ENCODE results near the gene DYNC1I1.

The DYNC1I1 gene

GRCh38 chr7:95951531-95951930, 179.2 kb downstream of the DYNC1I1 start:
- no peaks in the 10 kb centered on the region for H4K20me1 ChIP-seq
- H3K27ac ChIP-seq = no peak overlapping the region
- no peaks in the 10 kb centered on the region for H3K27me3 ChIP-seq
- H3K9ac ChIP-seq = no peak overlapping the region
- no peak overlapping the region for H3K4me3 ChIP-seq
- H3K4me2 ChIP-seq = no peak overlapping the region
- no peaks in the 10 kb centered on the region for H3K36me3 ChIP-seq
- TF ChIP-seq Cebpa-rat (IDR thresholded peaks at IDR 0.05) = no peak
- H3K4me1 ChIP-seq = no peaks in the 10 kb centered on the region
- no peaks in the 10 kb centered on the region for H3K9me3 ChIP-seq

GRCh38 chr7:95951997-95952795, 179.8 kb downstream of the DYNC1I1 start:
- Histone ChIP-seq H3K4me3 (no peak overlapping the region), H3K36me3 (no peaks in the 10 kb centered on the region), H3K27me3 (no peaks in the 10 kb centered on the region), H3K4me1 (no peaks in the 10 kb centered on the region), H3K27ac (no peak overlapping the region), H3K9me3 (no peaks in the 10 kb centered on the region), H3K4me2 (no peak overlapping the region), H3K9ac (no peak overlapping the region), H4K20me1 (no peaks in the 10 kb centered on the region)
- no peak for TF ChIP-seq Cebpa-rat (IDR thresholded peaks at IDR 0.05)

GRCh38 chr7:95952851-95953250, 180.5 kb downstream of the DYNC1I1 start:
- Histone ChIP-seq H3K9ac (no peak overlapping the region), H3K9me3 (no peaks in the 10 kb centered on the region), H3K4me1 (no peaks in the 10 kb centered on the region), H4K20me1 (no peaks in the 10 kb centered on the region), H3K27me3 (no peaks in the 10 kb centered on the region), H3K36me3 (no peaks in the 10 kb centered on the region), H3K4me2 (no peak overlapping the region), H3K4me3 (no peak overlapping the region), H3K27ac (no peak overlapping the region)
- no peak for TF ChIP-seq Cebpa-rat (IDR thresholded peaks at IDR 0.05)

GRCh38 chr7:95955748-95956147, 183.4 kb downstream of the DYNC1I1 start:
- H3K9ac ChIP-seq = no peak overlapping the region
- H3K4me1 ChIP-seq = no peaks in the 10 kb centered on the region
- no peak overlapping the region for H3K4me3 ChIP-seq
- H3K9me3 ChIP-seq = no peaks in the 10 kb centered on the region
- no peak overlapping the region for H3K4me2 ChIP-seq
- H3K27ac ChIP-seq = no peak overlapping the region
- no peaks in the 10 kb centered on the region for H3K36me3 ChIP-seq
- no peaks in the 10 kb centered on the region for H4K20me1 ChIP-seq
- no peaks in the 10 kb centered on the region for H3K27me3 ChIP-seq
- no peak for TF ChIP-seq Cebpa-rat (IDR thresholded peaks at IDR 0.05)

GRCh38 chr7:95957510-95957909, 185.2 kb downstream of the DYNC1I1 start:
- Histone ChIP-seq H4K20me1 (no peaks in the 10 kb centered on the region), H3K4me3 (no peak overlapping the region), H3K4me2 (no peak overlapping the region), H3K9ac (no peak overlapping the region), H3K36me3 (no peaks in the 10 kb centered on the region), H3K27ac (no peak overlapping the region), H3K27me3 (no peaks in the 10 kb centered on the region), H3K4me1 (no peaks in the 10 kb centered on the region), H3K9me3 (no peaks in the 10 kb centered on the region)
- TF ChIP-seq Cebpa-rat (IDR thresholded peaks at IDR 0.05) = no peak

- Histone ChIP-seq H3K9ac (no peak overlapping the region), H3K36me3 (no peaks in the 10 kb centered on the region)
Measured at GRCh38 chr7:95960706-95961244, 188.4 kb downstream of the DYNC1I1 start.

GRCh38 chr7:95963446-95963990, 191.2 kb downstream of the DYNC1I1 start:
- TF ChIP-seq Cebpa-rat (IDR thresholded peaks at IDR 0.05) = no peak
- H3K36me3 ChIP-seq = no peaks in the 10 kb centered on the region
- H3K4me3 ChIP-seq = no peak overlapping the region
- no peaks in the 10 kb centered on the region for H3K9me3 ChIP-seq
- no peak overlapping the region for H3K9ac ChIP-seq
- H3K27me3 ChIP-seq = no peaks in the 10 kb centered on the region
- H3K4me2 ChIP-seq = no peak overlapping the region
- no peak overlapping the region for H3K27ac ChIP-seq
- H4K20me1 ChIP-seq = no peaks in the 10 kb centered on the region
- H3K4me1 ChIP-seq = no peaks in the 10 kb centered on the region

More at GRCh38 chr7:95960706-95961244, 188.4 kb downstream of the DYNC1I1 start:
- Histone ChIP-seq H3K4me3 (no peak overlapping the region), H3K9me3 (no peaks in the 10 kb centered on the region), H3K4me2 (no peak overlapping the region), H4K20me1 (no peaks in the 10 kb centered on the region), H3K4me1 (no peaks in the 10 kb centered on the region), H3K27me3 (no peaks in the 10 kb centered on the region), H3K27ac (no peak overlapping the region)
- no peak for TF ChIP-seq Cebpa-rat (IDR thresholded peaks at IDR 0.05)

GRCh38 chr7:95971716-95972115, 199.4 kb downstream of the DYNC1I1 start:
- H3K4me2 ChIP-seq = no peak overlapping the region
- H3K27ac ChIP-seq = no peak overlapping the region
- H3K27me3 ChIP-seq = no peaks in the 10 kb centered on the region
- no peaks in the 10 kb centered on the region for H4K20me1 ChIP-seq
- H3K36me3 ChIP-seq = no peaks in the 10 kb centered on the region
- no peak for TF ChIP-seq Cebpa-rat (IDR thresholded peaks at IDR 0.05)
- H3K4me3 ChIP-seq = no peak overlapping the region
- H3K9ac ChIP-seq = no peak overlapping the region
- H3K4me1 ChIP-seq = no peaks in the 10 kb centered on the region
- H3K9me3 ChIP-seq = no peaks in the 10 kb centered on the region

GRCh38 chr7:95972523-95972922, 200.2 kb downstream of the DYNC1I1 start:
- no peaks in the 10 kb centered on the region for H3K27me3 ChIP-seq
- TF ChIP-seq Cebpa-rat (IDR thresholded peaks at IDR 0.05) = no peak
- no peaks in the 10 kb centered on the region for H3K36me3 ChIP-seq
- no peak overlapping the region for H3K4me3 ChIP-seq
- H4K20me1 ChIP-seq = no peaks in the 10 kb centered on the region
- H3K4me2 ChIP-seq = no peak overlapping the region
- H3K27ac ChIP-seq = no peak overlapping the region
- H3K4me1 ChIP-seq = no peaks in the 10 kb centered on the region
- H3K9ac ChIP-seq = no peak overlapping the region
- no peaks in the 10 kb centered on the region for H3K9me3 ChIP-seq

- Histone ChIP-seq H3K27me3 (no peaks in the 10 kb centered on the region), H3K36me3 (no peaks in the 10 kb centered on the region), H3K4me2 (no peak overlapping the region), H3K4me1 (no peaks in the 10 kb centered on the region), H3K27ac (no peak overlapping the region), H4K20me1 (no peaks in the 10 kb centered on the region), H3K9me3 (no peaks in the 10 kb centered on the region), H3K4me3 (no peak overlapping the region), H3K9ac (no peak overlapping the region)
- TF ChIP-seq Cebpa-rat (IDR thresholded peaks at IDR 0.05) = no peak
Measured at GRCh38 chr7:95974108-95974507, 201.8 kb downstream of the DYNC1I1 start.
